ENCODE results near the gene FES.

GRCh38 chr15:90934256-90934948 is 50.1 kb downstream of the FES start:
- TF ChIP-seq POLR2A (IDR thresholded peaks at IDR 0.05) (no peak), CTCF (IDR thresholded peaks at IDR 0.05) (peak; percentile 75 to 89 (median 87))
